ENCODE results near the gene ZEB1. TPM values are rescaled to one million over a fixed set of nuclear protein-coding genes. Genes with fewer than 3 reads are reported as not detected.

The ZEB1 gene
- total RNA-seq, 3 donors from 2014 or later: 8.8 to 200 (median 28.1) TPM

DNA sequence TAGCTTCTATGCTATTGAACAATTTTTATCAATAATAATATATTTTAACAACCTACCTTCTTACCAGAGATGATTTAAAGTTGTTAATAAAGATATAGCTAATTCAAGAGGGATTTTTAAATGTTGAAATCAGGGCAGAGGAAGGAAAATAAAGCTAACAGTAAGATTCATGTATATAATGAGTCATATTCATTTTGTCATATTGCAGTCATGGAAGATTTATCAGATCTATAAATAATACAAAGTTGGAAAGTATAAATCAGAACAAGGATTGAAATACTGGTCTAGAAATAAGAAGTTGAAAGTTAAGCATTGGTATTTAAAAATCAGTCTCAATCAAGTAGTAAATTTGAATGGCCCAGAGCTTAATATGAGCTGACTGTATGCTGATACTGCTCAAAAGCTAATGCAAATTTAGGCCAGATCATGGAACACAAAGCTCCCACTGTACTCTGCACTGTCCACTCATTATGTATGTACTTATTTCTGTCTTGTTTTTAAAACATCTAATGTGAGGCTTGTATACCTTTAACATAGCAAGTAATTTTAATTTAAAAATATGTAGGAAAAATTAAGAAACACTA, 196.9 kb downstream of the ZEB1 start:
- Histone ChIP-seq H3K36me3 (ENCODE audit: low read depth) (no peaks in the 10 kb centered on the region), H3K9me3 (no peaks in the 10 kb centered on the region), H3K4me1 (ENCODE audit: low read depth) (no peaks in the 10 kb centered on the region), H3K4me3 (no peak overlapping the region)
- TF ChIP-seq, protein P1, sequence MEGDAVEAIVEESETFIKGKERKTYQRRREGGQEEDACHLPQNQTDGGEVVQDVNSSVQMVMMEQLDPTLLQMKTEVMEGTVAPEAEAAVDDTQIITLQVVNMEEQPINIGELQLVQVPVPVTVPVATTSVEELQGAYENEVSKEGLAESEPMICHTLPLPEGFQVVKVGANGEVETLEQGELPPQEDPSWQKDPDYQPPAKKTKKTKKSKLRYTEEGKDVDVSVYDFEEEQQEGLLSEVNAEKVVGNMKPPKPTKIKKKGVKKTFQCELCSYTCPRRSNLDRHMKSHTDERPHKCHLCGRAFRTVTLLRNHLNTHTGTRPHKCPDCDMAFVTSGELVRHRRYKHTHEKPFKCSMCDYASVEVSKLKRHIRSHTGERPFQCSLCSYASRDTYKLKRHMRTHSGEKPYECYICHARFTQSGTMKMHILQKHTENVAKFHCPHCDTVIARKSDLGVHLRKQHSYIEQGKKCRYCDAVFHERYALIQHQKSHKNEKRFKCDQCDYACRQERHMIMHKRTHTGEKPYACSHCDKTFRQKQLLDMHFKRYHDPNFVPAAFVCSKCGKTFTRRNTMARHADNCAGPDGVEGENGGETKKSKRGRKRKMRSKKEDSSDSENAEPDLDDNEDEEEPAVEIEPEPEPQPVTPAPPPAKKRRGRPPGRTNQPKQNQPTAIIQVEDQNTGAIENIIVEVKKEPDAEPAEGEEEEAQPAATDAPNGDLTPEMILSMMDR (IDR thresholded peaks at IDR 0.05): no peak
- DNase-seq: no peak
- intact Hi-C loops (cut with DNase I, micrococcal nuclease): no loop called here
- no peak for ATAC-seq

DNA sequence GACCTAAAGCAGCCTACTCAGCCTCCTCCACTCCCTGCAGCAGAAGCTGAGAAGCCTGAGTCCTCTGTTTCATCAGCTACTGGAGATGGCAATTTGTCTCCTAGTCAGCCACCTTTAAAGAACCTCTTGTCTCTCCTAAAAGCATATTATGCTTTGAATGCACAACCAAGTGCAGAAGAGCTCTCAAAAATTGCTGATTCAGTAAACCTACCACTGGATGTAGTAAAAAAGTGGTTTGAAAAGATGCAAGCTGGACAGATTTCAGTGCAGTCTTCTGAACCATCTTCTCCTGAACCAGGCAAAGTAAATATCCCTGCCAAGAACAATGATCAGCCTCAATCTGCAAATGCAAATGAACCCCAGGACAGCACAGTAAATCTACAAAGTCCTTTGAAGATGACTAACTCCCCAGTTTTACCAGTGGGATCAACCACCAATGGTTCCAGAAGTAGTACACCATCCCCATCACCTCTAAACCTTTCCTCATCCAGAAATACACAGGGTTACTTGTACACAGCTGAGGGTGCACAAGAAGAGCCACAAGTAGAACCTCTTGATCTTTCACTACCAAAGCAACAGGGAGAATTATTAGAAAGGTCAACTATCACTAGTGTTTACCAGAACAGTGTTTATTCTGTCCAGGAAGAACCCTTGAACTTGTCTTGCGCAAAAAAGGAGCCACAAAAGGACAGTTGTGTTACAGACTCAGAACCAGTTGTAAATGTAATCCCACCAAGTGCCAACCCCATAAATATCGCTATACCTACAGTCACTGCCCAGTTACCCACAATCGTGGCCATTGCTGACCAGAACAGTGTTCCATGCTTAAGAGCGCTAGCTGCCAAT, 202.2 kb downstream of the ZEB1 start:
- H3K36me3 ChIP-seq (ENCODE audit: low read depth): no peaks in the 10 kb centered on the region
- no peak for ATAC-seq
- no peak for DNase-seq
- TF ChIP-seq, protein P1 (IDR thresholded peaks at IDR 0.05): no peak
- no peaks in the 10 kb centered on the region for H3K4me1 ChIP-seq (ENCODE audit: low read depth)
- H3K4me3 ChIP-seq: no peak overlapping the region
- intact Hi-C loops (cut with DNase I, micrococcal nuclease): no loop called here
- no peaks in the 10 kb centered on the region for H3K9me3 ChIP-seq

DNA sequence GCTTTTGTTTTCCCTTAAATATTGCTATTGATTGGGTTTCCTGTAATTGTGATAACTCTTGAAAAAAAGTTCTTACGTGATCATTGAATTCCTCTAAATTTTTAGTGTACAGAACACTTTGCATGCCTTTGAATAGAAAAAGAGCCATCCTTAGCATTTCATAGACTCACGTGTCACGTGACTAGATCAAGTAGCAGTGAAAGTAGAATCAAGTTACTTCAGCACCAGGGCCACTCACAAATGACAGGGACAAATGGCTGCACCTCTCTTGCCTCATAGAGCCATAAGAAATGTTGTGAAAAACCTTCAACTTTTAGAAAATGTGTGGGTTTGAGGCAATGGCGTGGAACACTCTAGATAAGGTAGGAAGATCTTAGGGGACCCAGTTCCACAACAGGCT, 203.8 kb downstream of the ZEB1 start:
- DNase-seq: no peak
- no peaks in the 10 kb centered on the region for H3K9me3 ChIP-seq
- no peaks in the 10 kb centered on the region for H3K4me1 ChIP-seq (ENCODE audit: low read depth)
- ATAC-seq: no peak
- no peaks in the 10 kb centered on the region for H3K36me3 ChIP-seq (ENCODE audit: low read depth)
- intact Hi-C loops (cut with DNase I, micrococcal nuclease): no loop called here
- no peak overlapping the region for H3K4me3 ChIP-seq
- TF ChIP-seq, protein P1 (IDR thresholded peaks at IDR 0.05): no peak

GRCh38 chr10:31524460-31524859, 205.4 kb downstream of the ZEB1 start:
- intact Hi-C loops (cut with DNase I, micrococcal nuclease): no loop called here
- no peak for DNase-seq
- H3K9me3 ChIP-seq: no peaks in the 10 kb centered on the region
- no peak overlapping the region for H3K4me3 ChIP-seq
- TF ChIP-seq, protein P1 (IDR thresholded peaks at IDR 0.05): no peak
- H3K36me3 ChIP-seq (ENCODE audit: low read depth): no peaks in the 10 kb centered on the region
- no peak for ATAC-seq
- no peaks in the 10 kb centered on the region for H3K4me1 ChIP-seq (ENCODE audit: low read depth)

DNA sequence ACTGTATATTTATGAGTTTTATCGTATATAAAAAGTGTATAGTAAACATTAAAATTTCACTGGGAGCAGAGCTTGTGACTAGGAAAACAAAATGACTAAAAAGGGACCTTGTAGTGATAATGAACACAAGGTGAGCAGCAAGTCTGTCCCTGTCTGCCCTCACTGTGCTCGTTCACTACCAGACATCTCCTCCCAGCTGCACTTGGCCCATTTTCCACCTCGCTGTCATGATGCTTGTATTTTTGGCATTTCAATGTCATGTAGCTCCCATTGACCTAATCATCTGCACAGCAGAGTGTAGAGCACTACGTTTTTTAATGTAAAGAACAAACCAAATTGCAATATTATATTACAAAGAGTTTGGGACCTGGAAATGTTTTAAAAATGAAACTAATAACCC, 207.2 kb downstream of the ZEB1 start:
- H3K4me1 ChIP-seq (ENCODE audit: low read depth): no peaks in the 10 kb centered on the region
- H3K4me3 ChIP-seq: no peak overlapping the region
- ATAC-seq (no peak), DNase-seq (no peak)
- H3K9me3 ChIP-seq: no peaks in the 10 kb centered on the region
- TF ChIP-seq, protein P1 (IDR thresholded peaks at IDR 0.05): no peak
- no peaks in the 10 kb centered on the region for H3K36me3 ChIP-seq (ENCODE audit: low read depth)
- intact Hi-C loops (cut with DNase I, micrococcal nuclease): no loop called here
